Stimulated activated CD8-positive, alpha-beta memory T cell treated with anti-CD3 and anti-CD28 coated beads, Interleukin-4, amount 100 ng/mL, for 1 hour (primary cell): ENCODE data around the gene SLC39A2.

ENCODE experiments used
- DNase-seq, 2 donors: peaks; one replicate each; pipeline ENCODE4 v3.0.0-alpha.2; 2020; ENCODE audit warnings: low read depth in 2 of 2, low spot score in 1 of 2

The SLC39A2 gene

GRCh38 chr14:21043387-21043973, 44.4 kb downstream of the SLC39A2 start:
- no peak for DNase-seq

GRCh38 chr14:21043974-21044618, 45.0 kb downstream of the SLC39A2 start:
- DNase-seq, result no peak

- DNase-seq, result no peak
Observed at GRCh38 chr14:21047378-21047781, 48.3 kb downstream of the SLC39A2 start.

GRCh38 chr14:21048638-21049037, 49.5 kb downstream of the SLC39A2 start:
- DNase-seq, result no peak

GRCh38 chr14:21049271-21049673, 50.2 kb downstream of the SLC39A2 start:
- no peak for DNase-seq

- no peak for DNase-seq
Observed at GRCh38 chr14:21050597-21050996, 51.5 kb downstream of the SLC39A2 start.
